Glutamatergic neuron (in vitro differentiated cells): Measurements from ENCODE around the gene TAAR8. TPM values are rescaled to one million over a fixed set of nuclear protein-coding genes. Genes with fewer than 3 reads are reported as not detected.
"Not testable (repeated sequence)": the region's sequence is repeated elsewhere in the genome, so short reads cannot be mapped to it uniquely, and the experiment has no call there.

ENCODE experiments used
- DNase-seq: peaks from one replicate; pipeline ENCODE4 v3.0.0; 2022
- H3K27ac Mint-ChIP-seq: one replicate; pipeline ENCODE4 v1.8.0; 2020; ENCODE audit warnings: mild to moderate bottlenecking, mixed read lengths, inconsistent platforms; ENCODE audit not compliant: unreplicated experiment
- H3K27me3 Mint-ChIP-seq: one replicate; pipeline ENCODE4 v1.8.0; 2020; ENCODE audit warnings: mild to moderate bottlenecking, moderate library complexity, mixed read lengths, inconsistent platforms; ENCODE audit not compliant: unreplicated experiment
- H3K36me3 Mint-ChIP-seq: one replicate; pipeline ENCODE4 v1.8.0; 2020; ENCODE audit warnings: mild to moderate bottlenecking, mixed read lengths, inconsistent platforms; ENCODE audit not compliant: unreplicated experiment
- H3K4me1 Mint-ChIP-seq: one replicate; pipeline ENCODE4 v1.8.0; 2020; ENCODE audit warnings: mild to moderate bottlenecking, low read depth, mixed read lengths, inconsistent platforms; ENCODE audit not compliant: unreplicated experiment
- H3K4me3 Mint-ChIP-seq: one replicate; pipeline ENCODE4 v1.8.0; 2020; ENCODE audit warnings: mild to moderate bottlenecking, mixed read lengths, inconsistent platforms; ENCODE audit not compliant: unreplicated experiment
- H3K9me3 Mint-ChIP-seq: one replicate; pipeline ENCODE4 v1.8.0; 2020; ENCODE audit warnings: mild to moderate bottlenecking, moderate library complexity, mixed read lengths, inconsistent platforms; ENCODE audit not compliant: unreplicated experiment
- total RNA-seq: library from RNA; stranded (reverse); fragmentation: NEBNext Ultra II Directional; extraction: Animal tissue kit (Norgen Biotek cat#: 25700); gene quantifications from one replicate; pipeline ENCODE4 v1.2.1, GENCODE V29; 2021; ENCODE audit not compliant: unreplicated experiment
- TF ChIP-seq, protein P1 (sequence below): fragments of 200-600 bp; sonication (generic); IDR thresholded peaks from one replicate; pipeline ENCODE4 v1.5.0; 2021; ENCODE audit not compliant: partially characterized antibody, unreplicated experiment

The TAAR8 gene
- total RNA-seq, 1 donor from 2014 or later: not detected

DNA sequence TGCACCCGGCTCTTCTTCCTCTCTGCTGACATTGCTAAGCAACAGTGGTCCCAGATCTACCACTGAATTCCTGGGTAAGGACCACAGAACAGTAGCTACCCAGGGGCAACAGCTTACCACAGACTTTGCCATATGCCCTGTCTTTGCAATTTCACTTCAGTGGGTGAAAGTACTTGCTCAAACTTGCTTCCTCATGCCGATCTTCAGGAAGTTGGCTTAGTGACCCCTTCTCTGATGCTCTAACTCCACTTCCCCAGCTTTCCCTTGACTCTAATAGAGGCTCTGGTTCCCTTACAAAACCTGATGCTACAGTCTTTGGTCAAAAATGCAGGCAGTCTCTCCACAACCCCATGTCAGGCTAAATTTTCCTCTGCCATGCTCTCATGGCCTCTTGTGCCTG lies 40.4 kb downstream of the TAAR8 start:
- Mint-ChIP-seq H3K4me3 (no peak overlapping the region), H3K36me3 (no peaks in the 10 kb centered on the region), H3K9me3 (no peaks in the 10 kb centered on the region), H3K27ac (no peak overlapping the region), H3K27me3 (peaks cover 4% of the 10 kb centered on the region), H3K4me1 (no peaks in the 10 kb centered on the region)
- DNase-seq: no peak
- TF ChIP-seq, protein P1, sequence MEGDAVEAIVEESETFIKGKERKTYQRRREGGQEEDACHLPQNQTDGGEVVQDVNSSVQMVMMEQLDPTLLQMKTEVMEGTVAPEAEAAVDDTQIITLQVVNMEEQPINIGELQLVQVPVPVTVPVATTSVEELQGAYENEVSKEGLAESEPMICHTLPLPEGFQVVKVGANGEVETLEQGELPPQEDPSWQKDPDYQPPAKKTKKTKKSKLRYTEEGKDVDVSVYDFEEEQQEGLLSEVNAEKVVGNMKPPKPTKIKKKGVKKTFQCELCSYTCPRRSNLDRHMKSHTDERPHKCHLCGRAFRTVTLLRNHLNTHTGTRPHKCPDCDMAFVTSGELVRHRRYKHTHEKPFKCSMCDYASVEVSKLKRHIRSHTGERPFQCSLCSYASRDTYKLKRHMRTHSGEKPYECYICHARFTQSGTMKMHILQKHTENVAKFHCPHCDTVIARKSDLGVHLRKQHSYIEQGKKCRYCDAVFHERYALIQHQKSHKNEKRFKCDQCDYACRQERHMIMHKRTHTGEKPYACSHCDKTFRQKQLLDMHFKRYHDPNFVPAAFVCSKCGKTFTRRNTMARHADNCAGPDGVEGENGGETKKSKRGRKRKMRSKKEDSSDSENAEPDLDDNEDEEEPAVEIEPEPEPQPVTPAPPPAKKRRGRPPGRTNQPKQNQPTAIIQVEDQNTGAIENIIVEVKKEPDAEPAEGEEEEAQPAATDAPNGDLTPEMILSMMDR: no peak

DNA sequence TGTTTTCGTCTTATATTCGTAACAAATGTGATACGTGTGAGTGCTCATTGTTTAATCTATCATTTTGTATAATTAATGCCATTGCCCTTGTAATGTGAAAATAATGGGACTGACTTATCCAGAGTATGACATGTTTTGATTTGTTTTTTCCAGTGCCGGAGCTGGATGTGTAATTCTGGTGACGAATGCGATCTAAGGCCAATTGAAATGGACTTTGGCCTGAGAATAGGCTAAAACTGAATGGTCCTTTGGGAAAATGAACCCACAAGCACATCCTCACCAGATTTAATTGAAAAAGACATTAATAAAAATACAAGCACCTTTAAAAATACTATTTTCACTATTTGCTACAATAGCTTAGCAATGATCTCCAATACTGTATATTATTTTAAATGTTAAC lies 43.7 kb downstream of the TAAR8 start:
- H3K36me3 Mint-ChIP-seq: no peaks in the 10 kb centered on the region
- DNase-seq: no peak
- TF ChIP-seq, protein P1: no peak
- no peak overlapping the region for H3K27ac Mint-ChIP-seq
- H3K9me3 Mint-ChIP-seq: no peaks in the 10 kb centered on the region
- no peaks in the 10 kb centered on the region for H3K4me1 Mint-ChIP-seq
- no peaks in the 10 kb centered on the region for H3K27me3 Mint-ChIP-seq
- no peak overlapping the region for H3K4me3 Mint-ChIP-seq

DNA sequence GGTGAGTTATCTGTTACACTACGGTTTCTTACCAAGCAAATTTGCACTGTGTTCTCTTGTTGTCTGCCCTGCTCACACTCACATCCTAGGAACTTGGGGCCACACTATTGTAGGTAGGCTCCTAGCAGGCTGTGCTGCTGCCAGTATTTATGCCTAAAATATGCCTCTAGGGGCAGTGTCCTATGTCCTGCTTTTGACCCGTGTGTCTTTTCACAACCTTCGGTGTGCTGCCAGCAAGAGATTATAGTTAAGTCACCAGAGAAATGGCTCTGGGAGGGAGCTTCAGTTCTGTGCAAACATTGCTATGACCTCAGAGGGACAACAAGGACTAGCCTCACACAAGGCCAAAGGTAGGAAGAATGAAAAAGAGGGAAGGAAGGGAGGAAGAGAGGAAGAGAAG lies 46.0 kb downstream of the TAAR8 start:
- H3K36me3 Mint-ChIP-seq: no peaks in the 10 kb centered on the region
- no peak for DNase-seq
- H3K4me1 Mint-ChIP-seq: no peaks in the 10 kb centered on the region
- no peak overlapping the region for H3K4me3 Mint-ChIP-seq
- TF ChIP-seq, protein P1: no peak
- no peaks in the 10 kb centered on the region for H3K27me3 Mint-ChIP-seq
- H3K9me3 Mint-ChIP-seq: no peaks in the 10 kb centered on the region
- H3K27ac Mint-ChIP-seq: no peak overlapping the region

DNA sequence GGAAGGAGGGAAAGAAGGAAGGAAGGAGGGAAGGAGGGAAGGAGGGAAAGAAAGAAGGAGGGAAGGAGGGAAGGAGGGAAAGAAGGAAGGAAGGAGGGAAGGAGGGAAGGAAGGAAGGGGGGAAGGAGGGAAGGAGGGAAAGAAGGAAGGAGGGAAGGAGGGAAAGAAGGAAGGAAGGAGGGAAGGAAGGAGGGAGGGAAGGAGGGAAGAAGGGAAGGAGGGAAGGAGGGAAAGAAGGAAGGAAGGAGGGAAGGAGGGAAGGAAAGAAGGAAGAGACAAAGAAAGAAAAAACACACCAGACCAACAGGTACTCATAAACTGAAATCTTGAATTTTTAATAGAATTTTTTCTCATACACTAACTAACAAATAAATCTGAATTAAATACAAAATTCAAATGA lies 48.4 kb downstream of the TAAR8 start:
- H3K27ac Mint-ChIP-seq, H3K27me3 Mint-ChIP-seq, H3K36me3 Mint-ChIP-seq, H3K4me1 Mint-ChIP-seq, H3K4me3 Mint-ChIP-seq, DNase-seq, H3K9me3 Mint-ChIP-seq: not testable (repeated sequence)

Other genes starting within 250 kb of the TAAR8 start
- gene MOXD1, start 151.2 kb upstream of the TAAR8 start, total RNA-seq: not detected
- 62.7 TPM for gene STX7, start 39.6 kb upstream of the TAAR8 start, total RNA-seq
- not detected for gene TAAR9, start 14.4 kb upstream of the TAAR8 start, total RNA-seq
- not detected for gene TAAR6, start 17.6 kb downstream of the TAAR8 start, total RNA-seq
- gene TAAR5, start 37.1 kb downstream of the TAAR8 start, total RNA-seq: not detected
- not detected for gene TAAR2, start 71.6 kb downstream of the TAAR8 start, total RNA-seq
- gene TAAR1, start 106.5 kb downstream of the TAAR8 start, total RNA-seq: not detected
- not detected for gene VNN1, start 161.4 kb downstream of the TAAR8 start, total RNA-seq
- gene VNN2, start 205.2 kb downstream of the TAAR8 start, total RNA-seq: not detected
- gene SLC18B1, start 246.0 kb downstream of the TAAR8 start, total RNA-seq: 5.8 TPM